ENCODE results near the gene TGFBR2.

DNA sequence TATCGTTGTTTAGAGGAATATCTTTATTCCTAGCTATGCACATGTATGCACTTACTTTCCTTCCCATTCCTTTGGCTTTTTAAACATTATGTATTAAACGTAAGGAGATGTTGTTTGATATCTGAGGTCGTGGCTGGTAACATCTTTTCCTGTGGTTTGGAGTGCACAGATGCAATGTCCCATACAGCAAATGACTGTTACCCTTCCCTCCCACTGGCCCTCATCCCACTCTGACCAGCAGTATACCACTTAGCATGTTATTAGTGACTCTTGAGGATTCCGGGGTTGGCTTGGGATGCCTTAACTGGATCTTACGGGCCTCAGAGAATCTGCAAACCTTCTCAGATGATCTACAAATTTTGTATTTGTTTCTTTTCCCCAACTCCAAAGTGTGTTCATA lies 34.5 kb downstream of the TGFBR2 start:
- TF ChIP-seq, protein P1, sequence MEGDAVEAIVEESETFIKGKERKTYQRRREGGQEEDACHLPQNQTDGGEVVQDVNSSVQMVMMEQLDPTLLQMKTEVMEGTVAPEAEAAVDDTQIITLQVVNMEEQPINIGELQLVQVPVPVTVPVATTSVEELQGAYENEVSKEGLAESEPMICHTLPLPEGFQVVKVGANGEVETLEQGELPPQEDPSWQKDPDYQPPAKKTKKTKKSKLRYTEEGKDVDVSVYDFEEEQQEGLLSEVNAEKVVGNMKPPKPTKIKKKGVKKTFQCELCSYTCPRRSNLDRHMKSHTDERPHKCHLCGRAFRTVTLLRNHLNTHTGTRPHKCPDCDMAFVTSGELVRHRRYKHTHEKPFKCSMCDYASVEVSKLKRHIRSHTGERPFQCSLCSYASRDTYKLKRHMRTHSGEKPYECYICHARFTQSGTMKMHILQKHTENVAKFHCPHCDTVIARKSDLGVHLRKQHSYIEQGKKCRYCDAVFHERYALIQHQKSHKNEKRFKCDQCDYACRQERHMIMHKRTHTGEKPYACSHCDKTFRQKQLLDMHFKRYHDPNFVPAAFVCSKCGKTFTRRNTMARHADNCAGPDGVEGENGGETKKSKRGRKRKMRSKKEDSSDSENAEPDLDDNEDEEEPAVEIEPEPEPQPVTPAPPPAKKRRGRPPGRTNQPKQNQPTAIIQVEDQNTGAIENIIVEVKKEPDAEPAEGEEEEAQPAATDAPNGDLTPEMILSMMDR (IDR thresholded peaks at IDR 0.05 in 8 of 11, conservative IDR thresholded peaks at IDR 0.05 in 3 of 11), result no peak
- TF ChIP-seq POLR2AphosphoS5 (IDR thresholded peaks at IDR 0.05) (no peak), POLR2A (IDR thresholded peaks at IDR 0.05) (no peak)
